Cerebellar cortex (tissue), 1 donor: ENCODE measurements around the gene ATP8A1.

Experiments used
- DNase-seq: peaks from one replicate; pipeline ENCODE4 v3.0.0-alpha.2; 2015; ENCODE audit warnings: low spot score

ATP8A1 gene

DNA sequence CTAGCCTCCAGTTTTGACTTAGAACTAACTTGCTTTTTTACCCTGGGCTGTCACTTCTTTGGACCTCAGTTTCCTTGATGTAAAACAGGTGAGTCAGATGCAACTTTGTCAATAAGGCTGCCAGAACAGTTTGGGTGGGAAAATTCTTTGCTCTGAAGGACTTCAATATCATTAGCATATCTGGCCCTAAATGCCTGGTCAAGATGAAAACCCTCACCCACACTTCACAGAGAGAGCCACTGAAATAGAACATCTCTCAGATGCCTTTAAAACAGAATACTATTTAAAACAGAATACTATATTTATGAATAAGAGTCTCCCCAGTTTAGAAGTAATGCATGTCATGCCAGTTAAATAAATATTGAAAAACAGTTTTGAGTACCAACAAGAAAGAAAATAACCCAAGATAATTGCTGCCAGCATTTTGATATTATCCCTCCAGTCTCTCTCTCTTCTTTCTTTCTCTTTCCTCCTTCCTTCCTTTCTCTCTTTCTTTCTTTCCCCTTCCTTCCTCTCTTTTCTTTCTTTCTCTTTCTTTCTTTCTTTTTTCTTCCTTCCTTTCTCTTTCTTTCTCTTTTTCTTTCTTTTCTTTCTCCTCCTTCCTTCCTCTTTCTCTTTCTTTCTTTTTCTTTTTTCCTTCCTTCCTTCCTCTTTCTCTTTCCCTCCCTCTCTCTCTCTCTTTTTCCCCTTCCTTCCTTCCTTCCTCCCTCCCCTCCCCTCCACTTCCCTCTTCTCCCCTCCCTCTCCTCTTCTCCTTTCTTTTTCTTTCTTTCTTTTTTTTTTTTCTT, 292.4 kb downstream of the ATP8A1 start:
- DNase-seq: no peak

DNA sequence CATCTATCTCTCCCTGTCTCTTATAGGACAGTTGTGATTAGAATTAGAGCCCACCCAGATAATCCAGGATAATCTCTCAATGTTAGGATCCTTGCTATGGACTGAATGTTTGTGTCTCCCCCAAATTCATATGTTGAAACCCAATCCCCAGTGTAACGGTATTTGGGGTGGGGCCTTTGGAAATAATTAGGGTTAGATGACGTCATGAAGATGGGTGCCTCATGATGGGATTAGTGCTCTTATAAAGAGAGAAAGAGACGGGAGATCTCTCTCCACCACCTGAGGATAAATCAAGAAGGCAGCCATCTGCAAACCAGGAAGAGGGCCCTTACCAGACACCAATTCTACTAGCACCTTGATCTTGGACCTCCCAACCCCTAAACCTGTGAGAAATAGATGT, 293.3 kb downstream of the ATP8A1 start:
- DNase-seq: no peak

DNA sequence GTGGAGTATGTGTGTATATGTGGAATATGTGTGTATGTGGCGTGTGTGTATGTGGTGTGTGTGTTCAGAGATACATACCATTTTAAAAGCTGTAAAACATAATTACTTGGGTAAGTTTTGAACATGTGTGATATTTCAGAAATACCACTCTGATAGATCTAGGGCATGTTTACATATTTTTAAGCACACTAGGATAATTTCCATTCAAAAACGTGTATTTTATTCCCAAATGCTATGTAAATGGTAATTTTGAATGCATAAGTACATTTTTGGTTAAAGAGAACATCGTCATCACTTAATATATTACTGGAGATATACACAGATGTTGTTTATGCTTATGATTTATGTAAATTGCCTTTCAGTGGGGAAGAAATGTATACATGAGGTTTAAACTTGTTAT, 294.3 kb downstream of the ATP8A1 start:
- DNase-seq: no peak

GRCh38 chr4:42361456-42361855, 295.4 kb downstream of the ATP8A1 start:
- no peak for DNase-seq

- DNase-seq: no peak
These were observed 296.6 kb downstream of the ATP8A1 start for GRCh38 chr4:42360256-42360669.

- DNase-seq: no peak
These were observed 297.2 kb downstream of the ATP8A1 start for GRCh38 chr4:42359711-42360110.
